ENCODE data around the gene ACVR1B.

The ACVR1B gene

GRCh38 chr12:52003591-52003990 is 52.1 kb downstream of the ACVR1B start:
- DNase-seq (ENCODE audit: low read depth in 2 of 2, low spot score in 1 of 2): no peak

DNA sequence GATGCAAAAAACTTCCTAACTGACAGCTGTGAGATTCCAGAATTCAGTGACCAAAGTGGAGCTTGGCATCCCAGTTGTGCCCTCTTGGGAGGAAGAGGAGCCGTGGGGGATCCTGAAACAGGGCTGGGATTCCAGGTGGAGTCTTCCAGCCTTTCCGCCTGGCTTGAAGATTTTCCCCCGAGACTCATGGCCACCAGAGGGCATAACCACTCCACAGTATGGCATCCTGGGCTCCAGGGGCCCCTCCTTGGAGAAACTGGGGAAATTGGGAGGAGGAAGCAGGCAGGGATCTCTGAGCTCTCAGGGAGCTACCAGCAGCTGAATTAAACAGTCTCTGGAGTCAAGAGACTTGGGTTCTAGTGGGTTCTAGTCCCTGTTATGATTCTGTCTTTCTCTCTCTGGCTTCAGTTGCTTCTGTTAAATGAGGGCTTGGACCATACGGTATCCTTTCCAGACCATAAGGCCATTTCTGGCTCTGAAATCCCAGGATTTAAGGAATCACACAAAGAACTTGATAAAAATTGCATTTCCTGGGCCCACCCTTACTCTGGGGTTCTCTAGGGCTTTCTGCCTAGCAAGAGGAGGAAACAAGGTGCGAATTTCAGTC is 52.6 kb downstream of the ACVR1B start:
- DNase-seq (ENCODE audit: low read depth in 2 of 2, low spot score in 1 of 2): no peak

- no peak for DNase-seq (ENCODE audit: low read depth in 2 of 2, low spot score in 1 of 2)
Measured at GRCh38 chr12:52005218-52005902, 53.9 kb downstream of the ACVR1B start.

GRCh38 chr12:52005903-52006703 is 54.6 kb downstream of the ACVR1B start:
- DNase-seq (ENCODE audit: low read depth in 2 of 2, low spot score in 1 of 2): no peak

- peak; percentile 60 to 68 for DNase-seq (ENCODE audit: low read depth in 2 of 2, low spot score in 1 of 2)
Measured at GRCh38 chr12:52006726-52007157, 55.2 kb downstream of the ACVR1B start, which contains the start of gene TAMALIN. TAMALIN (plus strand) TSS chr12:52006946; CDS start chr12:52007020, 74 bp downstream.

DNA sequence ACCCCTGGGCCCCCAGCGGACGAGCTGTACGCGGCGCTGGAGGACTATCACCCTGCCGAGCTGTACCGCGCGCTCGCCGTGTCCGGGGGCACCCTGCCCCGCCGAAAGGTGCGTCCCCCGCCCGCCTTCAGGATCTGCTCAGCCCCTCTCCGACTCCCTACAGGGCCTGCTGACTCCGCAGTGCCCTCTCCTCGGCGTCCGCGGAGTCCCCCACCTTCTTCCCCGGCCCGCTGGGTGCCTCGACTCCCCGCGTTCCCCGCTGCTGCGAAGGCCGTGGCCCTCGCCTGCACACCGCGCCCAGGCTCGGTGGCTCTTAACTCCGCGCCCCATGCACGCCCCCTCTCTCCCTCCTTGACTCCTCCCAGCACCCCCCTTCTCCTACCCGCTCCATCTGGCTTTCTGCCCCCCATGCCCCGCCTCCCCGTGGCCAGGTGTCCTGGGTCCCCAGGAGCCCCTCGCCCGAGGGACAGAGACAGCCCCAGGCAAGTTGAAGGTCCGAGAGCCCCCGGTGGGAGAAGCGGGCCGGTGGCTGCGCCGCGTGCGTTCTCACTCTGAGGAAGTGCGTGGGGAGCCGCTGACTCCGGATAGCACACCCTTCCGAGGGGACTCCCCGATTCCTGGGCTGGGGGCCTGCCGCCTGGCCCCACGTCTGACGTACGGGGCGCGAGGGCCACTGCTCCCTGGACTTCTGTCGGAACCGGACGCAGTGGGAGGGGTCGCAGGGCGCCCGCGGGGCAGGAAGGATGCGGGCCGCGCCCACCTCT is 55.8 kb downstream of the ACVR1B start:
- peak in 1 of 2 donors; percentile 36 for DNase-seq (ENCODE audit: low read depth in 2 of 2, low spot score in 1 of 2)

- DNase-seq (ENCODE audit: low read depth in 2 of 2, low spot score in 1 of 2): no peak
Measured at GRCh38 chr12:52007982-52008510, 56.5 kb downstream of the ACVR1B start.

- DNase-seq (ENCODE audit: low read depth in 2 of 2, low spot score in 1 of 2): no peak
Measured at GRCh38 chr12:52009081-52009751, 57.7 kb downstream of the ACVR1B start.

- DNase-seq (ENCODE audit: low read depth in 2 of 2, low spot score in 1 of 2): no peak
Measured at GRCh38 chr12:52010152-52010622, 58.7 kb downstream of the ACVR1B start.

- no peak for DNase-seq (ENCODE audit: low read depth in 2 of 2, low spot score in 1 of 2)
Measured at GRCh38 chr12:52010692-52011601, 59.4 kb downstream of the ACVR1B start.

- DNase-seq (ENCODE audit: low read depth in 2 of 2, low spot score in 1 of 2): no peak
Measured at GRCh38 chr12:52011602-52012214, 60.2 kb downstream of the ACVR1B start.

GRCh38 chr12:52013626-52014310 is 62.3 kb downstream of the ACVR1B start:
- no peak for DNase-seq (ENCODE audit: low read depth in 2 of 2, low spot score in 1 of 2)

DNA sequence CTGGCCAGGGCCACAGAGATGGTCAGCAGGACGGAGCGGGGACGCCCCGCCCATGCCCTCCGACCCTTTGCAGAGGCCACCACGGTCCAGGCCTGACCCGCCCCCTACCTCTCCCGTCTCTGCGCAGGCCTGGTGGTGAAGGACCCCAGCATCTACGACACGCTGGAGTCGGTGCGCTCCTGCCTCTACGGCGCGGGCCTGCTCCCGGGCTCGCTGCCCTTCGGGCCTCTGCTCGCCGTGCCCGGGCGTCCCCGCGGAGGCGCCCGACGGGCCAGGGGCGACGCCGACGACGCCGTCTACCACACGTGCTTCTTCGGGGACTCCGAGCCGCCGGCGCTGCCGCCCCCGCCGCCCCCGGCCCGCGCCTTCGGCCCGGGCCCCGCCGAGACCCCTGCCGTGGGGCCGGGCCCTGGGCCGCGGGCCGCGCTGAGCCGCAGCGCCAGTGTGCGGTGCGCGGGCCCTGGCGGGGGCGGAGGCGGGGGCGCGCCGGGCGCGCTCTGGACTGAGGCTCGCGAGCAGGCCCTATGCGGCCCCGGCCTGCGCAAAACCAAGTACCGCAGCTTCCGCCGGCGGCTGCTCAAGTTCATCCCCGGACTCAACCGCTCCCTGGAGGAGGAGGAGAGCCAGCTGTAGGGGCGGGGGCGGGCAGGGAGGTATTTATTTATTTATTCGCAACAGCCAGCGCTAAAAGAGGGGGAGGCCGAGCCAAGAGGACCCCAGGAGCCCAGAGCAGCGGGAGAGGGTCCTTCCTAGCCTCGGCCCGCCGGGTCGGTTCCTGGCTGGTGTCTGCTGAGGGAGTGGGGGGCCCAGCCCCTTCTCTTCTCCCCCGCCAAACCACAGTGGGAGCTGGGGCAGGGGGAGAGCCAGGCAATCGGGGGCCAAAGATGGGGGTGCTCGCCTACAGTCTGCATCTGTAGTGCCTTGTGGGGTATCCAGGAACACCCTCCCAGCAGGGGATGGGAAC is 63.4 kb downstream of the ACVR1B start:
- no peak for DNase-seq (ENCODE audit: low read depth in 2 of 2, low spot score in 1 of 2)

DNA sequence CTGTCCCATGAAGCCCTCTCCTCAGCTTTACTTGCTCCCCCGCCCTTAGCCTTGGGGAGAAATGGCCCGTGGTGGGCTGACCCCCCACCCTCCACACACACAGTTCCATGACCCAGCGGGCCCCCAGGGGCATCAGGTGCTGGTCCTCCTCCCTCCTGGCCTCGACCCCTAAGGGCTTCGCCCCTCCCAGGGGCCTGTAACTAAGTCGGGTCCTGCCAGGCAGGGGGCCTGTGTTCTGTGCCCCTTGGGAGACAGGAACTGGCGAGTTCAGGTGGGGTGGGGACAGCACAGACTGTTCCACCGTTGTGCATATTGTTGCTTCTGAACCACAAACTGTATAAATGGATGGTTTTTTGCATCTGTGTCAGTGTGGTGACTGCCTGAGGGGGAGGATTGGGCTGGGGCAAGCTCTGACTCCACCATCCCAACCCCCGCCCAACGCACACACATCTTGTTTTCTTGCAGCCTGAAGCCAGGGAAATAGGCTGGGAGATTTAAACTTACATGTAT is 64.1 kb downstream of the ACVR1B start:
- DNase-seq (ENCODE audit: low read depth in 2 of 2, low spot score in 1 of 2): no peak

- no peak for DNase-seq (ENCODE audit: low read depth in 2 of 2, low spot score in 1 of 2)
Measured at GRCh38 chr12:52018433-52019112, 67.1 kb downstream of the ACVR1B start.

- DNase-seq (ENCODE audit: low read depth in 2 of 2, low spot score in 1 of 2): no peak
Measured at GRCh38 chr12:52019113-52019770, 67.7 kb downstream of the ACVR1B start.
